A549 (cell line): ENCODE data around the gene ERFE. TPM values are rescaled to one million over a fixed set of nuclear protein-coding genes. Genes with fewer than 3 reads are reported as not detected.

Experiments used
- ATAC-seq, 2 experiments: fragments of 200-7000 bp in 1 of 2; fragments of >200 bp in 1 of 2; cut with Nextera tagmentation in 1 of 2; cut with Tn5 transposase in 1 of 2; 3 replicates each; pipeline versions ENCODE4 v1.8.0 to v1.9.1; 2018 to 2020; ENCODE audit warnings: mild to moderate bottlenecking in 1 of 2, moderate library complexity in 1 of 2
- CTCF ChIA-PET: fragments of 300-600 bp; sonication (Branson Sonifier 250); formaldehyde crosslinking; extraction: SDS; loops from one replicate; lab custom pipeline; 2021; ENCODE audit warnings: antibody characterized with exemption, inconsistent platforms; lab: Yijun Ruan, JAX
- POLR2A ChIA-PET: fragments of 350-600 bp; formaldehyde crosslinking; extraction: SDS; loops from one replicate; lab custom pipeline; 2021; ENCODE audit warnings: antibody characterized with exemption, inconsistent platforms; lab: Yijun Ruan, JAX
- DNase-seq, 2 experiments: peaks; one replicate each; pipeline versions ENCODE4 v3.0.0 to v3.0.0-alpha.2; 2011 to 2016; ENCODE audit warnings: low read depth in 1 of 2, low spot score in 1 of 2
- FAIRE-seq: peaks from 2 replicates; lab custom pipeline; 2011; peaks lifted over from hg19 to GRCh38; lab: Jason Lieb, UNC
- H3K27ac ChIP-seq, 2 experiments: fragments of >200 bp; sonication (Bioruptor Twin); formaldehyde crosslinking; 3 replicates each; pipeline ENCODE4 v1.5.1; 2016 to 2017
- H3K4me1 ChIP-seq: fragments of >200 bp; sonication (Bioruptor Twin); formaldehyde crosslinking; 3 replicates; pipeline ENCODE4 v1.6.1; 2016
- H3K4me2 ChIP-seq: fragments of >200 bp; sonication (Bioruptor Twin); formaldehyde crosslinking; 3 replicates; pipeline ENCODE4 v1.6.1; 2016
- H3K4me3 ChIP-seq: fragments of >200 bp; sonication (Bioruptor Twin); formaldehyde crosslinking; 3 replicates; pipeline ENCODE4 v1.5.1; 2016
- H3K9me3 ChIP-seq: fragments of >200 bp; sonication (Bioruptor Twin); formaldehyde crosslinking; 3 replicates; pipeline ENCODE4 v1.6.1; 2016
- BCL3 ChIP-seq: fragments of >200 bp; sonication (Bioruptor Twin); formaldehyde crosslinking; IDR thresholded peaks from 3 replicates; pipeline ENCODE4 v1.6.1; 2016
- CEBPB ChIP-seq, 2 experiments: fragments of >200 bp in 1 of 2; sonication (Bioruptor Twin) in 1 of 2; formaldehyde crosslinking in 1 of 2; IDR thresholded peaks; 2 replicates each; pipeline ENCODE4 v1.6.1; 2012 to 2016
- CHD2 ChIP-seq: fragments of 150-350 bp; IDR thresholded peaks from 2 replicates; pipeline ENCODE4 v1.6.1; 2014; ENCODE audit warnings: low read length; ENCODE audit not compliant: partially characterized antibody
- E2F6 ChIP-seq: IDR thresholded peaks from 2 replicates; pipeline ENCODE4 v1.6.1; 2012; ENCODE audit warnings: low read depth, borderline replicate concordance
- EP300 ChIP-seq, 2 experiments: fragments of >200 bp; sonication (Bioruptor Twin); formaldehyde crosslinking; IDR thresholded peaks; 2 replicates in 1 of 2; 3 replicates in 1 of 2; pipeline ENCODE4 v1.6.1; 2016 to 2017
- FOSB ChIP-seq: fragments of 250-450 bp; sonication (Bioruptor Pico); IDR thresholded peaks from 2 replicates; pipeline ENCODE4 v1.5.0; 2020; ENCODE audit warnings: mild to moderate bottlenecking, moderate library complexity
- GATA3 ChIP-seq: IDR thresholded peaks from 2 replicates; pipeline ENCODE4 v1.6.1; 2012; ENCODE audit warnings: borderline replicate concordance
- HOXA7 ChIP-seq: fragments of 250-450 bp; sonication (Bioruptor Pico); IDR thresholded peaks from 2 replicates; pipeline ENCODE4 v1.5.0; 2020; ENCODE audit warnings: mild to moderate bottlenecking, moderate library complexity
- JUNB ChIP-seq: fragments of >200 bp; sonication (Bioruptor Twin); formaldehyde crosslinking; IDR thresholded peaks from 2 replicates; pipeline ENCODE4 v1.6.1; 2016
- NFE2L2 ChIP-seq: fragments of 150-350 bp; conservative IDR thresholded peaks from 2 replicates; pipeline ENCODE4 v1.6.1; 2014; ENCODE audit warnings: low read length
- NPAS2 ChIP-seq: fragments of 250-450 bp; sonication (Bioruptor Pico); IDR thresholded peaks from 2 replicates; pipeline ENCODE4 v1.8.0; 2022; ENCODE audit warnings: mild to moderate bottlenecking, moderate library complexity, borderline replicate concordance
- RAD21 ChIP-seq, 2 experiments: fragments of >200 bp in 1 of 2; sonication (Bioruptor Twin) in 1 of 2; formaldehyde crosslinking in 1 of 2; IDR thresholded peaks in 1 of 2; conservative IDR thresholded peaks in 1 of 2; 2 replicates in 1 of 2; 3 replicates in 1 of 2; pipeline ENCODE4 v1.6.1; 2012 to 2018; ENCODE audit warnings: inconsistent platforms in 1 of 2
- RCOR1 ChIP-seq: fragments of 150-350 bp; IDR thresholded peaks from 2 replicates; pipeline ENCODE4 v1.6.1; 2014; ENCODE audit warnings: antibody characterized with exemption, low read length, low read depth
- RNF2 ChIP-seq: fragments of 200-600 bp; sonication (generic); IDR thresholded peaks from 2 replicates; pipeline ENCODE4 v1.6.1; 2016; ENCODE audit warnings: low read depth, mild to moderate bottlenecking, antibody characterized with exemption, moderate library complexity, borderline replicate concordance
- SMC3 ChIP-seq: fragments of >200 bp; sonication (Bioruptor Twin); formaldehyde crosslinking; IDR thresholded peaks from 3 replicates; pipeline ENCODE4 v1.6.1; 2018; ENCODE audit warnings: inconsistent platforms
- ZC3H11A ChIP-seq: fragments of 450-650 bp; IDR thresholded peaks from 2 replicates; pipeline ENCODE4 v1.6.1; 2014; ENCODE audit warnings: antibody characterized with exemption, mild to moderate bottlenecking
- ZNF302 ChIP-seq: fragments of 250-450 bp; sonication (Bioruptor Pico); IDR thresholded peaks from 2 replicates; pipeline ENCODE4 v1.9.0; 2021; ENCODE audit warnings: inconsistent platforms, mild to moderate bottlenecking, moderate library complexity
- WGBS: methylation state at CpG from one replicate; pipeline ENCODE4 v1.1.6; 2017; ENCODE audit errors: missing lambda C conversion rate; 5-methylcytosine and 5-hydroxymethylcytosine counted together
- polyA plus RNA-seq, 4 experiments: library from polyadenylated mRNA; depleted of rRNA in 3 of 4; stranded (reverse); fragments of >200 nt; fragmentation: RNase III in 1 of 4; extraction: RNeasy Plus Mini Kit Qiagen cat#74134 plus additional on column Dnase treatment in 1 of 4; gene quantifications; 2 replicates in 3 of 4; 3 replicates in 1 of 4; pipeline ENCODE4 v1.2.3, GENCODE V29; 2011 to 2017
- TF ChIP-seq, protein P1 (sequence below): fragments of 150-350 bp; IDR thresholded peaks from 2 replicates; pipeline ENCODE4 v1.6.1; 2014; ENCODE audit warnings: low read depth, mild to moderate bottlenecking, low read length
- TF ChIP-seq, protein P2 (sequence below): fragments of 450-650 bp; IDR thresholded peaks from 2 replicates; pipeline ENCODE4 v1.6.1; 2014; ENCODE audit warnings: antibody characterized with exemption

The ERFE gene
- polyA plus RNA-seq, 2 of the 4 experiments (the other 2 are of a cell fraction), result 2.6 TPM

GRCh38 chr2:238130111-238130695, 28.6 kb upstream of the ERFE start (continued):
- TF ChIP-seq E2F6 (no peak), ZNF302 (CRISPR knock-in tag) (no peak), RCOR1 (no peak)
- TF ChIP-seq, protein P1, sequence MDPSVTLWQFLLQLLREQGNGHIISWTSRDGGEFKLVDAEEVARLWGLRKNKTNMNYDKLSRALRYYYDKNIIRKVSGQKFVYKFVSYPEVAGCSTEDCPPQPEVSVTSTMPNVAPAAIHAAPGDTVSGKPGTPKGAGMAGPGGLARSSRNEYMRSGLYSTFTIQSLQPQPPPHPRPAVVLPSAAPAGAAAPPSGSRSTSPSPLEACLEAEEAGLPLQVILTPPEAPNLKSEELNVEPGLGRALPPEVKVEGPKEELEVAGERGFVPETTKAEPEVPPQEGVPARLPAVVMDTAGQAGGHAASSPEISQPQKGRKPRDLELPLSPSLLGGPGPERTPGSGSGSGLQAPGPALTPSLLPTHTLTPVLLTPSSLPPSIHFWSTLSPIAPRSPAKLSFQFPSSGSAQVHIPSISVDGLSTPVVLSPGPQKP, result no peak

- H3K9me3 ChIP-seq, result no peaks in the 10 kb centered on the region
- ChIA-PET POLR2A (no interaction called here), CTCF (no interaction called here)
- no peak overlapping the region for H3K27ac ChIP-seq
- H3K4me3 ChIP-seq, result no peak overlapping the region
- DNase-seq, result no peak
- ATAC-seq, result no peak
- WGBS, result 91% methylated on average over 26 of the region's 68 CpGs
- no peak overlapping the region for H3K4me2 ChIP-seq
- FAIRE-seq, result no peak
- TF ChIP-seq EP300 (IDR thresholded peaks at IDR 0.05), result no peak
- no peak for TF ChIP-seq HOXA7 (CRISPR knock-in tag)
- TF ChIP-seq JUNB, result no peak
- no peak for TF ChIP-seq GATA3
- TF ChIP-seq, protein P2, sequence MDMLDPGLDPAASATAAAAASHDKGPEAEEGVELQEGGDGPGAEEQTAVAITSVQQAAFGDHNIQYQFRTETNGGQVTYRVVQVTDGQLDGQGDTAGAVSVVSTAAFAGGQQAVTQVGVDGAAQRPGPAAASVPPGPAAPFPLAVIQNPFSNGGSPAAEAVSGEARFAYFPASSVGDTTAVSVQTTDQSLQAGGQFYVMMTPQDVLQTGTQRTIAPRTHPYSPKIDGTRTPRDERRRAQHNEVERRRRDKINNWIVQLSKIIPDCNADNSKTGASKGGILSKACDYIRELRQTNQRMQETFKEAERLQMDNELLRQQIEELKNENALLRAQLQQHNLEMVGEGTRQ, result no peak
- no peak for TF ChIP-seq NFE2L2
- no peak for TF ChIP-seq RAD21 (conservative IDR thresholded peaks at IDR 0.05 in 1 of 2, IDR thresholded peaks at IDR 0.05 in 1 of 2)
- no peak for TF ChIP-seq NPAS2
- no peak for TF ChIP-seq BCL3
- TF ChIP-seq CEBPB (IDR thresholded peaks at IDR 0.05), result no peak
- no peak for TF ChIP-seq ZC3H11A
- no peak for TF ChIP-seq SMC3
- TF ChIP-seq E2F6, result no peak
- no peak for TF ChIP-seq RNF2
- no peak for TF ChIP-seq FOSB (CRISPR knock-in tag)
- no peak for TF ChIP-seq CHD2
- TF ChIP-seq, all 56 proteins: peak for 0
- no peaks in the 10 kb centered on the region for H3K4me1 ChIP-seq
Measured at GRCh38 chr2:238130696-238131628, 27.8 kb upstream of the ERFE start.
